GM23338 (cell line): Measurements from ENCODE around the gene TBL3. TPM values are rescaled to one million over a fixed set of nuclear protein-coding genes. Genes with fewer than 3 reads are reported as not detected.

Experiments
- ATAC-seq: fragments of 200-7000 bp; cut with Tn5 transposase; 3 replicates; pipeline ENCODE4 v1.9.1; 2020
- DNase-seq: peaks from one replicate; pipeline ENCODE4 v3.0.0-alpha.2; 2015; ENCODE audit warnings: low spot score
- H2AFZ ChIP-seq: fragments of 200-600 bp; sonication (generic); 2 replicates; pipeline ENCODE4 v1.8.0; 2016; ENCODE audit warnings: antibody characterized with exemption, mild to moderate bottlenecking, moderate library complexity
- H3F3A ChIP-seq: fragments of 200-600 bp; sonication (generic); replicated peaks from 2 replicates; pipeline ENCODE4 v1.8.0; 2017; ENCODE audit warnings: antibody characterized with exemption, mixed run types, low read depth
- H3K27ac ChIP-seq: fragments of 200-600 bp; sonication (generic); 2 replicates; pipeline ENCODE4 v1.6.1; 2016; ENCODE audit warnings: low read depth
- H3K27me3 ChIP-seq: fragments of 200-600 bp; sonication (generic); 2 replicates; pipeline ENCODE4 v1.8.0; 2016; ENCODE audit warnings: mild to moderate bottlenecking, mixed run types, moderate library complexity; ENCODE audit not compliant: insufficient read depth
- H3K36me3 ChIP-seq: fragments of 200-600 bp; sonication (generic); 2 replicates; pipeline ENCODE4 v1.8.0; 2016; ENCODE audit warnings: mild to moderate bottlenecking; ENCODE audit not compliant: insufficient read depth
- H3K4me1 ChIP-seq: fragments of 200-600 bp; sonication (generic); 2 replicates; pipeline ENCODE4 v1.8.0; 2016; ENCODE audit warnings: mild to moderate bottlenecking, moderate library complexity; ENCODE audit not compliant: insufficient read depth
- H3K4me2 ChIP-seq: fragments of 200-600 bp; sonication (generic); 2 replicates; pipeline ENCODE4 v1.7.1; 2017; ENCODE audit warnings: mixed run types
- H3K4me3 ChIP-seq: fragments of 200-600 bp; sonication (generic); 2 replicates; pipeline ENCODE4 v1.6.1; 2016; ENCODE audit warnings: mixed run types
- H3K79me2 ChIP-seq: fragments of 200-600 bp; sonication (generic); replicated peaks from 2 replicates; pipeline ENCODE4 v1.8.0; 2017; ENCODE audit warnings: mild to moderate bottlenecking; ENCODE audit not compliant: insufficient read depth
- H3K9me2 ChIP-seq: fragments of 200-600 bp; sonication (generic); 2 replicates; pipeline ENCODE4 v1.8.0; 2017; ENCODE audit not compliant: insufficient read depth
- H4K20me1 ChIP-seq: fragments of 200-600 bp; sonication (generic); replicated peaks from 2 replicates; pipeline ENCODE4 v1.8.0; 2017; ENCODE audit warnings: mild to moderate bottlenecking; ENCODE audit not compliant: insufficient read depth
- H3K27ac Mint-ChIP-seq: 2 replicates; pipeline ENCODE4 v1.8.0; 2020; ENCODE audit warnings: inconsistent platforms, mild to moderate bottlenecking, moderate library complexity, mixed read lengths
- H3K27me3 Mint-ChIP-seq: 3 replicates; pipeline ENCODE4 v1.8.0; 2022; ENCODE audit warnings: low read depth, mild to moderate bottlenecking, moderate library complexity, mixed read lengths, inconsistent platforms; ENCODE audit not compliant: insufficient read depth, poor library complexity
- H3K36me3 Mint-ChIP-seq: 3 replicates; pipeline ENCODE4 v1.8.0; 2021; ENCODE audit warnings: low read depth, mild to moderate bottlenecking, inconsistent platforms, moderate library complexity, mixed read lengths
- H3K4me1 Mint-ChIP-seq: 3 replicates; pipeline ENCODE4 v1.8.0; 2020; ENCODE audit warnings: mild to moderate bottlenecking, inconsistent platforms, mixed read lengths
- H3K4me3 Mint-ChIP-seq: 3 replicates; pipeline ENCODE4 v1.8.0; 2021; ENCODE audit warnings: moderate library complexity, mild to moderate bottlenecking, inconsistent platforms, mixed read lengths
- H3K9me3 Mint-ChIP-seq: 3 replicates; pipeline ENCODE4 v1.8.0; 2020; ENCODE audit warnings: moderate library complexity, mild to moderate bottlenecking, inconsistent platforms, mixed read lengths
- CREB1 ChIP-seq: fragments of 250-450 bp; sonication (Bioruptor Pico); IDR thresholded peaks from 2 replicates; pipeline ENCODE4 v1.5.0; 2020; ENCODE audit warnings: low read depth, mild to moderate bottlenecking, moderate library complexity
- CTCF ChIP-seq, 2 experiments: fragments of 200-600 bp in 1 of 2; sonication (generic) in 1 of 2; conservative IDR thresholded peaks; 2 replicates each; pipeline versions ENCODE4 v1.5.1 to v1.6.1; 2016 to 2017; ENCODE audit warnings: antibody characterized with exemption in 2 of 2, low read depth in 2 of 2, mild to moderate bottlenecking in 2 of 2, moderate library complexity in 1 of 2
- EZH2 ChIP-seq: fragments of 200-600 bp; sonication (generic); IDR thresholded peaks from one replicate; pipeline ENCODE4 v1.8.0; 2017; ENCODE audit warnings: antibody characterized with exemption, mild to moderate bottlenecking, low read depth; ENCODE audit not compliant: unreplicated experiment
- EZH2phosphoT487 ChIP-seq: fragments of 200-600 bp; sonication (generic); IDR thresholded peaks from one replicate; pipeline ENCODE4 v1.8.1; 2018; ENCODE audit warnings: antibody characterized with exemption; ENCODE audit not compliant: unreplicated experiment
- JUNB ChIP-seq: IDR thresholded peaks from one replicate; pipeline ENCODE4 v1.6.1; 2016; ENCODE audit warnings: antibody characterized with exemption; ENCODE audit not compliant: unreplicated experiment
- NANOG ChIP-seq: IDR thresholded peaks from 2 replicates; pipeline ENCODE4 v1.6.1; 2016; ENCODE audit warnings: antibody characterized with exemption, borderline replicate concordance
- POLR2AphosphoS5 ChIP-seq: IDR thresholded peaks from 2 replicates; pipeline ENCODE4 v1.6.1; 2016; ENCODE audit warnings: antibody characterized with exemption, low read depth
- STAT1 ChIP-seq: IDR thresholded peaks from one replicate; pipeline ENCODE4 v1.6.1; 2016; ENCODE audit warnings: antibody characterized with exemption; ENCODE audit not compliant: unreplicated experiment
- ZNF114 ChIP-seq: fragments of 250-450 bp; sonication (Bioruptor Pico); IDR thresholded peaks from 2 replicates; pipeline ENCODE4 v1.5.0; 2020; ENCODE audit warnings: mild to moderate bottlenecking, moderate library complexity
- ZNF331 ChIP-seq: fragments of 250-450 bp; sonication (Bioruptor Pico); IDR thresholded peaks from 2 replicates; pipeline ENCODE4 v1.5.0; 2020; ENCODE audit warnings: low read depth, mild to moderate bottlenecking, moderate library complexity
- polyA plus RNA-seq: library from polyadenylated mRNA; unstranded; fragments of >200 nt; fragmentation: Nextera tagmentation; extraction: Ambion mirVana; gene quantifications from 2 replicates; pipeline ENCODE4 v1.2.1, GENCODE V29; 2016
- total RNA-seq: library from RNA; depleted of rRNA; stranded (reverse); fragments of >200 nt; shearing (Covaris generic); gene quantifications from 2 replicates; pipeline ENCODE4 v1.2.3, GENCODE V29; 2014
- TF ChIP-seq, protein P1 (sequence below): fragments of 250-450 bp; sonication (Bioruptor Pico); IDR thresholded peaks from 2 replicates; pipeline ENCODE4 v1.5.0; 2020; ENCODE audit warnings: mild to moderate bottlenecking, moderate library complexity
- TF ChIP-seq, protein P2 (sequence below): IDR thresholded peaks from one replicate; pipeline ENCODE4 v1.6.1; 2018; ENCODE audit warnings: antibody characterized with exemption; ENCODE audit not compliant: unreplicated experiment
- TF ChIP-seq, protein P3 (sequence below): IDR thresholded peaks from 2 replicates; pipeline ENCODE4 v1.6.1; 2016; ENCODE audit warnings: antibody characterized with exemption

The TBL3 gene
- total and polyA plus RNA-seq, 2 experiments from 2014 or later, result 67.0 to 157 TPM

DNA sequence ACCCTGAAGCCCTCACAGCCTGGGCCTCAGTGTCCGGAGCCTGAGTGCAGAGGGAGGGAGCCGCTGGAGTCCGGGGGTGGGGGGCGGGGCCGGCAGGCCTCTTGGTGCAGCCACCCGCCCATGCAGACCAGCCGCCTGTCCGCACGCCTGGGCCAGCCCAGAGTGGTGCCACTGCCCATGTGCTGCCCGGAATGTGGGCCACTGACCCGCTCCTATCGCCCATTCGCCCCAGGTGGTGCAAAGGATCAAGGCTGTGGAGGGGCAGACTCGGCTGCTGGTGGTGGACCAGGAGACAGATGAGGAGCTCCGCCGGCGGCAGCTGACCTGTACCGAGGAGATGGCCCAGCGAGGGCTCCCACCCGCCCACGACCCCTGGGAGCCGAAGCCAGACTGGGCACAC lies 57.5 kb downstream of the TBL3 start:
- Histone ChIP-seq H3K4me2 (no peak overlapping the region), H3K27me3 (peaks cover 34% of the 10 kb centered on the region), H3K79me2 (no peaks in the 10 kb centered on the region), H3K9me2 (no peaks in the 10 kb centered on the region), H3F3A (no peaks in the 10 kb centered on the region), H2AFZ (no peak overlapping the region), H3K4me1 (no peaks in the 10 kb centered on the region), H3K36me3 (no peaks in the 10 kb centered on the region), H3K27ac (no peak overlapping the region), H3K4me3 (no peak overlapping the region), H4K20me1 (no peaks in the 10 kb centered on the region)
- no peak for ATAC-seq
- TF ChIP-seq CTCF (conservative IDR thresholded peaks at IDR 0.05; ENCODE audit: low read depth in 2 of 2), result no peak
- TF ChIP-seq, protein P1, sequence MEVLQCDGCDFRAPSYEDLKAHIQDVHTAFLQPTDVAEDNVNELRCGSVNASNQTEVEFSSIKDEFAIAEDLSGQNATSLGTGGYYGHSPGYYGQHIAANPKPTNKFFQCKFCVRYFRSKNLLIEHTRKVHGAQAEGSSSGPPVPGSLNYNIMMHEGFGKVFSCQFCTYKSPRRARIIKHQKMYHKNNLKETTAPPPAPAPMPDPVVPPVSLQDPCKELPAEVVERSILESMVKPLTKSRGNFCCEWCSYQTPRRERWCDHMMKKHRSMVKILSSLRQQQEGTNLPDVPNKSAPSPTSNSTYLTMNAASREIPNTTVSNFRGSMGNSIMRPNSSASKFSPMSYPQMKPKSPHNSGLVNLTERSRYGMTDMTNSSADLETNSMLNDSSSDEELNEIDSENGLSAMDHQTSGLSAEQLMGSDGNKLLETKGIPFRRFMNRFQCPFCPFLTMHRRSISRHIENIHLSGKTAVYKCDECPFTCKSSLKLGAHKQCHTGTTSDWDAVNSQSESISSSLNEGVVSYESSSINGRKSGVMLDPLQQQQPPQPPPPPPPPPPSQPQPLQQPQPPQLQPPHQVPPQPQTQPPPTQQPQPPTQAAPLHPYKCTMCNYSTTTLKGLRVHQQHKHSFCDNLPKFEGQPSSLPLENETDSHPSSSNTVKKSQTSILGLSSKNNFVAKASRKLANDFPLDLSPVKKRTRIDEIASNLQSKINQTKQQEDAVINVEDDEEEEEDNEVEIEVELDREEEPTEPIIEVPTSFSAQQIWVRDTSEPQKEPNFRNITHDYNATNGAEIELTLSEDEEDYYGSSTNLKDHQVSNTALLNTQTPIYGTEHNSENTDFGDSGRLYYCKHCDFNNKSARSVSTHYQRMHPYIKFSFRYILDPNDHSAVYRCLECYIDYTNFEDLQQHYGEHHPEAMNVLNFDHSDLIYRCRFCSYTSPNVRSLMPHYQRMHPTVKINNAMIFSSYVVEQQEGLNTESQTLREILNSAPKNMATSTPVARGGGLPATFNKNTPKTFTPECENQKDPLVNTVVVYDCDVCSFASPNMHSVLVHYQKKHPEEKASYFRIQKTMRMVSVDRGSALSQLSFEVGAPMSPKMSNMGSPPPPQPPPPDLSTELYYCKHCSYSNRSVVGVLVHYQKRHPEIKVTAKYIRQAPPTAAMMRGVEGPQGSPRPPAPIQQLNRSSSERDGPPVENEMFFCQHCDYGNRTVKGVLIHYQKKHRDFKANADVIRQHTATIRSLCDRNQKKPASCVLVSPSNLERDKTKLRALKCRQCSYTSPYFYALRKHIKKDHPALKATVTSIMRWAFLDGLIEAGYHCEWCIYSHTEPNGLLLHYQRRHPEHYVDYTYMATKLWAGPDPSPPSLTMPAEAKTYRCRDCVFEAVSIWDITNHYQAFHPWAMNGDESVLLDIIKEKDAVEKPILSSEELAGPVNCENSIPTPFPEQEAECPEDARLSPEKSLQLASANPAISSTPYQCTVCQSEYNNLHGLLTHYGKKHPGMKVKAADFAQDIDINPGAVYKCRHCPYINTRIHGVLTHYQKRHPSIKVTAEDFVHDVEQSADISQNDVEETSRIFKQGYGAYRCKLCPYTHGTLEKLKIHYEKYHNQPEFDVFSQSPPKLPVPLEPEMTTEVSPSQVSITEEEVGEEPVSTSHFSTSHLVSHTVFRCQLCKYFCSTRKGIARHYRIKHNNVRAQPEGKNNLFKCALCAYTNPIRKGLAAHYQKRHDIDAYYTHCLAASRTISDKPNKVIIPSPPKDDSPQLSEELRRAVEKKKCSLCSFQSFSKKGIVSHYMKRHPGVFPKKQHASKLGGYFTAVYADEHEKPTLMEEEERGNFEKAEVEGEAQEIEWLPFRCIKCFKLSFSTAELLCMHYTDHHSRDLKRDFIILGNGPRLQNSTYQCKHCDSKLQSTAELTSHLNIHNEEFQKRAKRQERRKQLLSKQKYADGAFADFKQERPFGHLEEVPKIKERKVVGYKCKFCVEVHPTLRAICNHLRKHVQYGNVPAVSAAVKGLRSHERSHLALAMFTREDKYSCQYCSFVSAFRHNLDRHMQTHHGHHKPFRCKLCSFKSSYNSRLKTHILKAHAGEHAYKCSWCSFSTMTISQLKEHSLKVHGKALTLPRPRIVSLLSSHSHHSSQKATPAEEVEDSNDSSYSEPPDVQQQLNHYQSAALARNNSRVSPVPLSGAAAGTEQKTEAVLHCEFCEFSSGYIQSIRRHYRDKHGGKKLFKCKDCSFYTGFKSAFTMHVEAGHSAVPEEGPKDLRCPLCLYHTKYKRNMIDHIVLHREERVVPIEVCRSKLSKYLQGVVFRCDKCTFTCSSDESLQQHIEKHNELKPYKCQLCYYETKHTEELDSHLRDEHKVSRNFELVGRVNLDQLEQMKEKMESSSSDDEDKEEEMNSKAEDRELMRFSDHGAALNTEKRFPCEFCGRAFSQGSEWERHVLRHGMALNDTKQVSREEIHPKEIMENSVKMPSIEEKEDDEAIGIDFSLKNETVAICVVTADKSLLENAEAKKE, result no peak
- TF ChIP-seq EZH2, result no peak
- no peak for TF ChIP-seq EZH2phosphoT487
- TF ChIP-seq POLR2AphosphoS5, result no peak
- TF ChIP-seq STAT1, result no peak
- TF ChIP-seq ZNF331 (CRISPR knock-in tag), result no peak
- TF ChIP-seq CREB1 (CRISPR knock-in tag), result no peak
- TF ChIP-seq, protein P2, sequence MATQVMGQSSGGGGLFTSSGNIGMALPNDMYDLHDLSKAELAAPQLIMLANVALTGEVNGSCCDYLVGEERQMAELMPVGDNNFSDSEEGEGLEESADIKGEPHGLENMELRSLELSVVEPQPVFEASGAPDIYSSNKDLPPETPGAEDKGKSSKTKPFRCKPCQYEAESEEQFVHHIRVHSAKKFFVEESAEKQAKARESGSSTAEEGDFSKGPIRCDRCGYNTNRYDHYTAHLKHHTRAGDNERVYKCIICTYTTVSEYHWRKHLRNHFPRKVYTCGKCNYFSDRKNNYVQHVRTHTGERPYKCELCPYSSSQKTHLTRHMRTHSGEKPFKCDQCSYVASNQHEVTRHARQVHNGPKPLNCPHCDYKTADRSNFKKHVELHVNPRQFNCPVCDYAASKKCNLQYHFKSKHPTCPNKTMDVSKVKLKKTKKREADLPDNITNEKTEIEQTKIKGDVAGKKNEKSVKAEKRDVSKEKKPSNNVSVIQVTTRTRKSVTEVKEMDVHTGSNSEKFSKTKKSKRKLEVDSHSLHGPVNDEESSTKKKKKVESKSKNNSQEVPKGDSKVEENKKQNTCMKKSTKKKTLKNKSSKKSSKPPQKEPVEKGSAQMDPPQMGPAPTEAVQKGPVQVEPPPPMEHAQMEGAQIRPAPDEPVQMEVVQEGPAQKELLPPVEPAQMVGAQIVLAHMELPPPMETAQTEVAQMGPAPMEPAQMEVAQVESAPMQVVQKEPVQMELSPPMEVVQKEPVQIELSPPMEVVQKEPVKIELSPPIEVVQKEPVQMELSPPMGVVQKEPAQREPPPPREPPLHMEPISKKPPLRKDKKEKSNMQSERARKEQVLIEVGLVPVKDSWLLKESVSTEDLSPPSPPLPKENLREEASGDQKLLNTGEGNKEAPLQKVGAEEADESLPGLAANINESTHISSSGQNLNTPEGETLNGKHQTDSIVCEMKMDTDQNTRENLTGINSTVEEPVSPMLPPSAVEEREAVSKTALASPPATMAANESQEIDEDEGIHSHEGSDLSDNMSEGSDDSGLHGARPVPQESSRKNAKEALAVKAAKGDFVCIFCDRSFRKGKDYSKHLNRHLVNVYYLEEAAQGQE, result no peak
- no peak for TF ChIP-seq ZNF114 (CRISPR knock-in tag)
- TF ChIP-seq NANOG, result no peak
- TF ChIP-seq, protein P3, sequence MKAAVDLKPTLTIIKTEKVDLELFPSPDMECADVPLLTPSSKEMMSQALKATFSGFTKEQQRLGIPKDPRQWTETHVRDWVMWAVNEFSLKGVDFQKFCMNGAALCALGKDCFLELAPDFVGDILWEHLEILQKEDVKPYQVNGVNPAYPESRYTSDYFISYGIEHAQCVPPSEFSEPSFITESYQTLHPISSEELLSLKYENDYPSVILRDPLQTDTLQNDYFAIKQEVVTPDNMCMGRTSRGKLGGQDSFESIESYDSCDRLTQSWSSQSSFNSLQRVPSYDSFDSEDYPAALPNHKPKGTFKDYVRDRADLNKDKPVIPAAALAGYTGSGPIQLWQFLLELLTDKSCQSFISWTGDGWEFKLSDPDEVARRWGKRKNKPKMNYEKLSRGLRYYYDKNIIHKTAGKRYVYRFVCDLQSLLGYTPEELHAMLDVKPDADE, result no peak
- TF ChIP-seq JUNB, result no peak
- H3K36me3 Mint-ChIP-seq, result no peaks in the 10 kb centered on the region
- DNase-seq, result peak; percentile 4
- peaks cover 3% of the 10 kb centered on the region for H3K4me1 Mint-ChIP-seq
- H3K4me3 Mint-ChIP-seq, result no peak overlapping the region
- peaks cover 9% of the 10 kb centered on the region for H3K27me3 Mint-ChIP-seq
- no peak overlapping the region for H3K27ac Mint-ChIP-seq
- H3K9me3 Mint-ChIP-seq, result no peaks in the 10 kb centered on the region
